ENCODE data around the gene RAB7A. TPM values are rescaled to one million over a fixed set of nuclear protein-coding genes. Genes with fewer than 3 reads are reported as not detected.

RAB7A gene
- total RNA-seq, 1 donor from 2014 or later = 319 TPM

DNA sequence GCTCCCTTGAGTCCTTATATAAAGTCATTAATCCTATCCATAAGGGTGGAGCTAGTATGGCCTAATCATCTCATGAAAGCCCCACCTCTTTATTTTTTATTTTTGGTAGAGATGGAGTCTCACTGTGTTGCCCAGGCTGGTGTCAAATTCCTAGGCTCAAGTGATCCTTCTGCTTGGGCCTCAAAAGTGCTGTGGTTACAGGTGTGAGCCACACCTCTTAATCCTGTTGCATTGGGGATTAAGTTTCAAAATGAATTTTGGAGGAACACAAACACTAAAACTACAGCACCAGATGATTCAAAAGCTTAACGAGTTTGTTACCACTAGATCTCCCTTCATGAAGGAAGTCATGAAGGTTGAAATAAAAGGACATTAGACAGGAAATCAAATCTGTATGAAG lies 27.7 kb downstream of the RAB7A start:
- peaks cover 9% of the 10 kb centered on the region for H3K4me1 Mint-ChIP-seq (ENCODE audit: low read depth, unreplicated experiment)
- Histone ChIP-seq H3K4me3 (ENCODE audit: insufficient read depth, low read depth, low read length) (no peak overlapping the region), H2AFZ (ENCODE audit: low read depth, low read length) (no peak overlapping the region), H3K4me2 (ENCODE audit: low read length) (no peak overlapping the region), H4K20me1 (ENCODE audit: insufficient read depth, low read length) (peaks cover 93% of the 10 kb centered on the region), H3K27me3 (ENCODE audit: insufficient read depth, low read length) (no peaks in the 10 kb centered on the region), H3K9me3 (ENCODE audit: insufficient read depth, low read depth, low read length) (no peaks in the 10 kb centered on the region), H3K36me3 (ENCODE audit: insufficient read depth, low read length) (no peaks in the 10 kb centered on the region), H3K9ac (ENCODE audit: low read length) (no peak overlapping the region), H3K4me1 (ENCODE audit: insufficient read depth, low read length) (peaks cover 2% of the 10 kb centered on the region), H3K79me2 (ENCODE audit: insufficient read depth, low read length) (peaks cover 94% of the 10 kb centered on the region), H3K27ac (ENCODE audit: low read depth, low read length) (no peak overlapping the region)
- no peak overlapping the region for H3K4me3 Mint-ChIP-seq (ENCODE audit: unreplicated experiment)
- no peaks in the 10 kb centered on the region for H3K9me3 Mint-ChIP-seq (ENCODE audit: unreplicated experiment)
- H3K27me3 Mint-ChIP-seq (ENCODE audit: low read depth, unreplicated experiment) = no peaks in the 10 kb centered on the region
- no peak for TF ChIP-seq EZH2 (IDR thresholded peaks at IDR 0.05; ENCODE audit: insufficient read depth, low read length)
- TF ChIP-seq CTCF (IDR thresholded peaks at IDR 0.05; ENCODE audit: insufficient read depth, low read depth, low read length) = no peak
- no peak overlapping the region for H3K27ac Mint-ChIP-seq (ENCODE audit: unreplicated experiment)
- H3K36me3 Mint-ChIP-seq (ENCODE audit: low read depth, unreplicated experiment) = peaks cover 8% of the 10 kb centered on the region
- FAIRE-seq (no peak), DNase-seq (ENCODE audit: low read depth) (no peak)

GRCh38 chr3:128760042-128760441 lies 34.1 kb downstream of the RAB7A start:
- Histone ChIP-seq H2AFZ (ENCODE audit: low read depth, low read length) (no peak overlapping the region), H3K9me3 (ENCODE audit: insufficient read depth, low read depth, low read length) (no peaks in the 10 kb centered on the region), H3K4me3 (ENCODE audit: insufficient read depth, low read depth, low read length) (no peak overlapping the region), H3K27me3 (ENCODE audit: insufficient read depth, low read length) (no peaks in the 10 kb centered on the region), H3K27ac (ENCODE audit: low read depth, low read length) (no peak overlapping the region), H3K36me3 (ENCODE audit: insufficient read depth, low read length) (no peaks in the 10 kb centered on the region), H3K4me1 (ENCODE audit: insufficient read depth, low read length) (no peaks in the 10 kb centered on the region), H3K9ac (ENCODE audit: low read length) (no peak overlapping the region), H3K79me2 (ENCODE audit: insufficient read depth, low read length) (peaks cover 93% of the 10 kb centered on the region), H4K20me1 (ENCODE audit: insufficient read depth, low read length) (peaks cover 89% of the 10 kb centered on the region), H3K4me2 (ENCODE audit: low read length) (no peak overlapping the region)
- H3K4me3 Mint-ChIP-seq (ENCODE audit: unreplicated experiment) = no peak overlapping the region
- peaks cover 8% of the 10 kb centered on the region for H3K36me3 Mint-ChIP-seq (ENCODE audit: low read depth, unreplicated experiment)
- no peak overlapping the region for H3K27ac Mint-ChIP-seq (ENCODE audit: unreplicated experiment)
- DNase-seq (ENCODE audit: low read depth) (no peak), FAIRE-seq (no peak)
- no peaks in the 10 kb centered on the region for H3K27me3 Mint-ChIP-seq (ENCODE audit: low read depth, unreplicated experiment)
- H3K9me3 Mint-ChIP-seq (ENCODE audit: unreplicated experiment) = no peaks in the 10 kb centered on the region
- H3K4me1 Mint-ChIP-seq (ENCODE audit: low read depth, unreplicated experiment) = peaks cover 18% of the 10 kb centered on the region
- TF ChIP-seq EZH2 (IDR thresholded peaks at IDR 0.05; ENCODE audit: insufficient read depth, low read length) = no peak
- TF ChIP-seq CTCF (IDR thresholded peaks at IDR 0.05; ENCODE audit: insufficient read depth, low read depth, low read length) = no peak

DNA sequence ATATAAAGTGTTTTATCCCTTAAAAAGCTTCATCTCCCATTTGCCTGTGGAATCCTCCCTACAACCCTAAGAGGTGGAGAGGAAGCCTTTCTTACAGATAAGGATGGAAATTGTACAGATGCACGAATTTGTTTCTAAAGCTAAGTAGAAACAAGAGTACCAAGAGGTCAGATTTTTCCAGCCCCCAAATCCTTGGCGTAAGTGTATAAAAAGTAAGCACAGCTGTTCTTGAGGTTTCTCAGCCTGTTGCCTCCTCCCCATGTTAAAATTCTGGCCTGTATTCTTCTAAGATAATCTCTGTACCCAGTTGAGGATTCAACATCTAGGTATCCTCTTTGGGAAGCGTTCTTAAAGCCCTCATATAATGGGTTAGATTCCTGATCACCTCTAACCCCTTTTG lies 34.9 kb downstream of the RAB7A start:
- H3K4me1 Mint-ChIP-seq (ENCODE audit: low read depth, unreplicated experiment) = peaks cover 18% of the 10 kb centered on the region
- no peaks in the 10 kb centered on the region for H3K27me3 Mint-ChIP-seq (ENCODE audit: low read depth, unreplicated experiment)
- Histone ChIP-seq H2AFZ (ENCODE audit: low read depth, low read length) (no peak overlapping the region), H3K79me2 (ENCODE audit: insufficient read depth, low read length) (peaks cover 93% of the 10 kb centered on the region), H3K36me3 (ENCODE audit: insufficient read depth, low read length) (no peaks in the 10 kb centered on the region), H3K9ac (ENCODE audit: low read length) (no peak overlapping the region), H3K27me3 (ENCODE audit: insufficient read depth, low read length) (no peaks in the 10 kb centered on the region), H4K20me1 (ENCODE audit: insufficient read depth, low read length) (peaks cover 92% of the 10 kb centered on the region), H3K4me2 (ENCODE audit: low read length) (no peak overlapping the region), H3K9me3 (ENCODE audit: insufficient read depth, low read depth, low read length) (no peaks in the 10 kb centered on the region), H3K4me1 (ENCODE audit: insufficient read depth, low read length) (no peaks in the 10 kb centered on the region), H3K27ac (ENCODE audit: low read depth, low read length) (no peak overlapping the region), H3K4me3 (ENCODE audit: insufficient read depth, low read depth, low read length) (no peak overlapping the region)
- TF ChIP-seq CTCF (IDR thresholded peaks at IDR 0.05; ENCODE audit: insufficient read depth, low read depth, low read length) = no peak
- no peaks in the 10 kb centered on the region for H3K9me3 Mint-ChIP-seq (ENCODE audit: unreplicated experiment)
- DNase-seq (ENCODE audit: low read depth) (no peak), FAIRE-seq (no peak)
- H3K36me3 Mint-ChIP-seq (ENCODE audit: low read depth, unreplicated experiment) = peaks cover 8% of the 10 kb centered on the region
- H3K4me3 Mint-ChIP-seq (ENCODE audit: unreplicated experiment) = no peak overlapping the region
- no peak overlapping the region for H3K27ac Mint-ChIP-seq (ENCODE audit: unreplicated experiment)

Measured in astrocyte (in vitro differentiated cells and primary cell).